ENCODE data around the gene PDE4D.

DNA sequence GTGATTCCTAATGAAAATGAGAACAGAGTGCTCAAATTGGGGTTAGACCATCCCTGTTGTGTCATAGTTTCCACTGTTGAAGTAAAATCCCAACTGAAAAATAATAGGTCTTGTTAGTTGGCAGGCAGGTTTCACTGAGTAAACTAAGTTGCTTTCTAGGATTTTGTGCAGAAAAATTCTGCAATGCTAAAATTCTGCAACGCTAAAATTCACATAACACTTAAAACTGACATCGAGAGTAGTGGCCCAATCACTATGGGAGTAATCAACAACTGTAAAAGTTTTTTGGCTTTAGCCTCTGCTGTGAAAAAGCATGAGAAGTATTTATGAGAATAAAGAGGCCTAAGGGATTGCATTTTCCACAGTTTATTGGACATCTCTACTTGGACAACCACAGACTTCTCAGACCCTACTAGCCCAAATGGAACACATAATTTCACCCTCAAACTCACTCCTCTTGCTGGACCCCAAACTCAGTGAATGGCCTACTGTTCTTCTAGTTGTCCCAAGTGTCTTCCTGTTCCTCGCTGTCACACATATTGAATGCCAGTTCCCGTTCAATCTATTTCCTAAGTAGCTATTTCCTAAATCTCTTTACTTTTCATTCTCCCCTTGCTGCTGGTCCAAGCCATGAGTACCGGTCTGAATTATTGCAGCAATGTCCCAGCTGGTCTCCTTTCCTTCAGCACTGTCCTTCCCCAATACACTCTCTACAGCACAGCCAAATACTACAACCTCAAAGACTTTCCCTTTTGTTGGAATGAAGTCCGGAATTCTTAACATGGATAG is 355.4 kb downstream of the PDE4D start:
- TF ChIP-seq, protein P1, sequence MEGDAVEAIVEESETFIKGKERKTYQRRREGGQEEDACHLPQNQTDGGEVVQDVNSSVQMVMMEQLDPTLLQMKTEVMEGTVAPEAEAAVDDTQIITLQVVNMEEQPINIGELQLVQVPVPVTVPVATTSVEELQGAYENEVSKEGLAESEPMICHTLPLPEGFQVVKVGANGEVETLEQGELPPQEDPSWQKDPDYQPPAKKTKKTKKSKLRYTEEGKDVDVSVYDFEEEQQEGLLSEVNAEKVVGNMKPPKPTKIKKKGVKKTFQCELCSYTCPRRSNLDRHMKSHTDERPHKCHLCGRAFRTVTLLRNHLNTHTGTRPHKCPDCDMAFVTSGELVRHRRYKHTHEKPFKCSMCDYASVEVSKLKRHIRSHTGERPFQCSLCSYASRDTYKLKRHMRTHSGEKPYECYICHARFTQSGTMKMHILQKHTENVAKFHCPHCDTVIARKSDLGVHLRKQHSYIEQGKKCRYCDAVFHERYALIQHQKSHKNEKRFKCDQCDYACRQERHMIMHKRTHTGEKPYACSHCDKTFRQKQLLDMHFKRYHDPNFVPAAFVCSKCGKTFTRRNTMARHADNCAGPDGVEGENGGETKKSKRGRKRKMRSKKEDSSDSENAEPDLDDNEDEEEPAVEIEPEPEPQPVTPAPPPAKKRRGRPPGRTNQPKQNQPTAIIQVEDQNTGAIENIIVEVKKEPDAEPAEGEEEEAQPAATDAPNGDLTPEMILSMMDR (IDR thresholded peaks at IDR 0.05; ENCODE audit: insufficient read depth, low read depth, low read length) = no peak
- TF ChIP-seq EZH2 (IDR thresholded peaks at IDR 0.05; ENCODE audit: insufficient read depth, low read length) = no peak

Data from astrocyte (in vitro differentiated cells and primary cell).